GM12878 (cell line): ENCODE measurements around the gene TOLLIP. TPM values are rescaled to one million over a fixed set of nuclear protein-coding genes. Genes with fewer than 3 reads are reported as not detected.

ENCODE experiments used
- ATAC-seq: fragments of 200-7000 bp; cut with Tn5 transposase; 3 replicates; pipeline ENCODE4 v1.9.1; 2020; ENCODE audit warnings: mild to moderate bottlenecking, moderate library complexity
- BruUV-seq: library from RNA; stranded (reverse); fragments of 400-500 nt; replicated peaks from 2 replicates; lab custom pipeline; 2021; lab: Mats Ljungman, UMichigan
- CTCF ChIA-PET: fragments of 300-600 bp; sonication (Branson Sonifier 250); formaldehyde crosslinking; extraction: SDS; loops from one replicate; lab custom pipeline; 2021; ENCODE audit warnings: inconsistent platforms; lab: Yijun Ruan, JAX
- POLR2A ChIA-PET: fragments of 350-600 bp; formaldehyde crosslinking; extraction: SDS; loops from one replicate; lab custom pipeline; 2021; ENCODE audit warnings: inconsistent platforms; lab: Charles Lee
- RAD21 ChIA-PET: fragments of 300-600 bp; sonication (Branson Sonifier 250); formaldehyde crosslinking; loops from one replicate; lab custom pipeline; 2023; ENCODE audit warnings: antibody characterized with exemption; ENCODE audit not compliant: unreplicated experiment; lab: Charles Lee
- SMC1A ChIA-PET: fragments of 300-600 bp; sonication (Branson Sonifier 250); formaldehyde crosslinking; loops from one replicate; lab custom pipeline; 2023; ENCODE audit not compliant: unreplicated experiment, uncharacterized antibody; lab: Charles Lee
- DNase-seq: peaks from one replicate; pipeline ENCODE4 v3.0.0-alpha.2; 2011; ENCODE audit warnings: low read depth, low spot score
- FAIRE-seq: peaks from 3 replicates; lab custom pipeline; 2011; peaks lifted over from hg19 to GRCh38; lab: Jason Lieb, UNC
- H2AFZ ChIP-seq: 2 replicates; pipeline ENCODE4 v1.6.0; 2011; ENCODE audit warnings: low read depth, low read length, control low read depth; ENCODE audit not compliant: control insufficient read depth
- H3K27ac ChIP-seq: 2 replicates; pipeline ENCODE4 v1.5.1; 2011; ENCODE audit warnings: control low read depth; ENCODE audit not compliant: control insufficient read depth, insufficient read depth
- H3K27me3 ChIP-seq, 2 experiments: replicated peaks in 1 of 2; 2 replicates each; pipeline versions ENCODE4 v1.6.0 to v1.6.1; 2011; ENCODE audit warnings: low read length in 1 of 2; ENCODE audit not compliant: control insufficient read depth in 2 of 2, insufficient read depth in 2 of 2
- H3K36me3 ChIP-seq, 2 experiments: 2 replicates each; pipeline ENCODE4 v1.5.1; 2011; ENCODE audit warnings: low read length in 1 of 2; ENCODE audit not compliant: control insufficient read depth in 2 of 2, insufficient read depth in 2 of 2
- H3K4me1 ChIP-seq: 2 replicates; pipeline ENCODE4 v1.6.1; 2011; ENCODE audit warnings: mild to moderate bottlenecking, low read length, moderate library complexity, mixed read lengths; ENCODE audit not compliant: control insufficient read depth, insufficient read depth
- H3K4me2 ChIP-seq: 2 replicates; pipeline ENCODE4 v1.6.0; 2011; ENCODE audit warnings: control low read depth; ENCODE audit not compliant: control insufficient read depth, insufficient read depth
- H3K4me3 ChIP-seq: fragments of 200-600 bp; sonication (generic); 2 replicates; pipeline ENCODE4 v1.5.1; 2016
- H3K79me2 ChIP-seq: 2 replicates; pipeline ENCODE4 v1.6.0; 2011; ENCODE audit warnings: low read length; ENCODE audit not compliant: control insufficient read depth, insufficient read depth
- H3K9ac ChIP-seq: 2 replicates; pipeline ENCODE4 v1.8.0; 2011; ENCODE audit warnings: low read length, control low read depth, mixed read lengths; ENCODE audit not compliant: control insufficient read depth, insufficient read depth
- H3K9me3 ChIP-seq: replicated peaks from 3 replicates; pipeline ENCODE4 v1.5.1; 2011; ENCODE audit warnings: mild to moderate bottlenecking, low read length; ENCODE audit not compliant: control insufficient read depth, insufficient read depth
- H4K20me1 ChIP-seq: 2 replicates; pipeline ENCODE4 v1.6.0; 2011; ENCODE audit not compliant: control insufficient read depth, insufficient read depth
- CHD2 ChIP-seq: IDR thresholded peaks from 2 replicates; pipeline ENCODE4 v1.6.1; 2011; ENCODE audit warnings: low read depth, low read length, improper control_type of control experiment, borderline replicate concordance
- ETV6 ChIP-seq, 2 experiments: fragments of 450-650 bp in 1 of 2; IDR thresholded peaks in 1 of 2; conservative IDR thresholded peaks in 1 of 2; 2 replicates each; pipeline ENCODE4 v1.6.1; 2014; ENCODE audit warnings: antibody characterized with exemption in 1 of 2, borderline replicate concordance in 1 of 2, low read depth in 1 of 2, mild to moderate bottlenecking in 1 of 2, moderate library complexity in 1 of 2
- POU2F2 ChIP-seq: IDR thresholded peaks from 3 replicates; pipeline ENCODE4 v1.6.1; 2011; ENCODE audit warnings: low read depth, mild to moderate bottlenecking, low read length, borderline replicate concordance
- SP1 ChIP-seq: IDR thresholded peaks from one replicate; pipeline ENCODE4 v1.6.1; 2011; ENCODE audit warnings: low read depth, low read length
- whole genome bisulfite sequencing: methylation state at CpG from one replicate; pipeline ENCODE4 v1.1.6; 2016; ENCODE audit warnings: low lambda C conversion rate; ENCODE audit not compliant: insufficient replicate concordance, insufficient coverage; ENCODE audit errors: missing lambda C conversion rate; 5-methylcytosine and 5-hydroxymethylcytosine counted together
- in situ Hi-C: fragments of 300-500 bp; cut with MboI; formaldehyde crosslinking; loops from 9 replicates; pipeline ENCODE4 v1.14.3; 2018; ENCODE audit warnings: mixed read lengths
- intact Hi-C: fragments of 100-400 bp; cut with micrococcal nuclease; formaldehyde crosslinking; loops from one replicate; pipeline ENCODE4 v1.14.2; 2022; ENCODE audit not compliant: unreplicated experiment
- polyA plus RNA-seq, 11 experiments: library from polyadenylated mRNA; depleted of rRNA in 4 of 11; unstranded in 6 of 11; stranded (reverse) in 5 of 11; fragments of >200 nt; fragmentation: Nextera tagmentation in 4 of 11; fragmentation: Illumina TruSeq in 1 of 11; extraction: Ambion mirVana in 4 of 11; extraction: Trizol in 1 of 11; gene quantifications; 1 replicate in 1 of 11; 2 replicates in 10 of 11; pipeline versions ENCODE4 v1.2.1 to v1.2.3, GENCODE V29; 2011 to 2016; ENCODE audit warnings: inconsistent platforms in 2 of 11, missing spikeins in 2 of 11, low read depth in 1 of 11
- total RNA-seq, 4 experiments: library from RNA; depleted of rRNA in 3 of 4; stranded (reverse); fragments of >200 nt in 3 of 4; fragmentation: Illumina TruSeq in 1 of 4; extraction: Trizol in 1 of 4; gene quantifications; 2 replicates each; pipeline versions ENCODE4 v1.2.1 to v1.2.3, GENCODE V29; 2013 to 2021
- TF ChIP-seq, protein P1 (sequence below): fragments of 450-650 bp; IDR thresholded peaks from 2 replicates; pipeline ENCODE4 v1.6.1; 2017; ENCODE audit warnings: mild to moderate bottlenecking, low read depth, inconsistent platforms; ENCODE audit not compliant: poor library complexity, severe bottlenecking

Gene TOLLIP
- total and polyA plus RNA-seq, 10 of the 15 experiments (the other 5 are each of a cell fraction or from before 2014, with no cell fraction given) = 0.47 to 39.5 (median 21.6) TPM

DNA sequence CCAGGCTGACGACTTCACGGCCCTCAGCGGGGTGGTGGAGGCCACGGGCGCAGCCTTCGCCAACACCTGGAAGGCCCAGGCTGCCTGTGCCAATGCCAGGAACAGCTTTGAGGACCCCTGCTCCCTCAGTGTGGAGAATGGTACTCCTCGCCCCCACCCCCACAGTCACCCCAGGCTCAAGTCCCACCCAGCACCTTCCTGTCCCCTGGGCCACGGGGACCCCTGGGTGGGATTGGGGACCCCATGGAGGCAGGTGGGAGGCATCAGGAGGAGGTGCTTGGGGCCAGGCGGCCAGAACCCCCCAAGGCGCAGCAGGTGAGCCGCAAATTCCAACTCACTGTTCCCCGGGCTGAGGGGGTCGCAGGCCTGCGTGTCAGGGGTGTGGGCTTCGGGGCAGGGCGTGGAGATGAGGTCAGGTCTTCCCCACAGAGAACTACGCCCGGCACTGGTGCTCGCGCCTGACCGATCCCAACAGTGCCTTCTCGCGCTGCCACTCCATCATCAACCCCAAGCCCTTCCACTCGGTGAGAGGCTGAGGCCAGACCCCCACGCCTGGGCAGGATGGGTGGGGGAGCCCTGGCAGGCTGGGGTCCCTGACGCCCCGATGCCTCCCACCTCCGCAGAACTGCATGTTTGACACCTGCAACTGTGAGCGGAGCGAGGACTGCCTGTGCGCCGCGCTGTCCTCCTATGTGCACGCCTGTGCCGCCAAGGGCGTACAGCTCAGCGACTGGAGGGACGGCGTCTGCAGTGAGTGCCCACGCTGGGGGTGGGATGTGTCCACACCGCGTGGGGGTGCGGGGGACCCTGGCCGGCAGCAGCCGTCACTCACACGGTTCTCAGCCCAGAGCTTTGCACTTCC, 77.2 kb downstream of the TOLLIP start:
- Histone ChIP-seq H3K4me2 (no peak overlapping the region), H3K4me1 (no peaks in the 10 kb centered on the region), H3K27ac (no peak overlapping the region), H3K9ac (no peak overlapping the region), H2AFZ (no peak overlapping the region), H3K27me3 (no peaks in the 10 kb centered on the region), H3K36me3 (no peaks in the 10 kb centered on the region), H3K79me2 (no peaks in the 10 kb centered on the region), H3K9me3 (no peaks in the 10 kb centered on the region), H4K20me1 (no peaks in the 10 kb centered on the region), H3K4me3 (no peak overlapping the region)
- FAIRE-seq = no peak
- RAD21 ChIA-PET = no interaction called here
- POLR2A ChIA-PET = no interaction called here
- in situ Hi-C loops (no loop called here), intact Hi-C loops (no loop called here)
- WGBS = 49% methylated on average over 26 of the region's 46 CpGs
- SMC1A ChIA-PET = no interaction called here
- DNase-seq = no peak
- no TSS peak for BruUV-seq
- TF ChIP-seq POU2F2 (no peak), ETV6 (conservative IDR thresholded peaks at IDR 0.05 in 1 of 2, IDR thresholded peaks at IDR 0.05 in 1 of 2; ENCODE audit: borderline replicate concordance in 1 of 2, low read depth in 1 of 2) (no peak), SP1 (no peak), CHD2 (no peak)
- TF ChIP-seq, protein P1, sequence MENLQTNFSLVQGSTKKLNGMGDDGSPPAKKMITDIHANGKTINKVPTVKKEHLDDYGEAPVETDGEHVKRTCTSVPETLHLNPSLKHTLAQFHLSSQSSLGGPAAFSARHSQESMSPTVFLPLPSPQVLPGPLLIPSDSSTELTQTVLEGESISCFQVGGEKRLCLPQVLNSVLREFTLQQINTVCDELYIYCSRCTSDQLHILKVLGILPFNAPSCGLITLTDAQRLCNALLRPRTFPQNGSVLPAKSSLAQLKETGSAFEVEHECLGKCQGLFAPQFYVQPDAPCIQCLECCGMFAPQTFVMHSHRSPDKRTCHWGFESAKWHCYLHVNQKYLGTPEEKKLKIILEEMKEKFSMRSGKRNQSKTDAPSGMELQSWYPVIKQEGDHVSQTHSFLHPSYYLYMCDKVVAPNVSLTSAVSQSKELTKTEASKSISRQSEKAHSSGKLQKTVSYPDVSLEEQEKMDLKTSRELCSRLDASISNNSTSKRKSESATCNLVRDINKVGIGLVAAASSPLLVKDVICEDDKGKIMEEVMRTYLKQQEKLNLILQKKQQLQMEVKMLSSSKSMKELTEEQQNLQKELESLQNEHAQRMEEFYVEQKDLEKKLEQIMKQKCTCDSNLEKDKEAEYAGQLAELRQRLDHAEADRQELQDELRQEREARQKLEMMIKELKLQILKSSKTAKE = no peak
- CTCF ChIA-PET = no interaction called here
- no peak for ATAC-seq
